ENCODE results near the gene INHBA.

Gene INHBA

GRCh38 chr7:41702635-41703371 is at the start of gene INHBA:
INHBA (minus strand) TSS chr7:41703090; CDS start chr7:41700374, 2,716 bp downstream.
- no peak for DNase-seq

- no peak for DNase-seq
These were observed 49.7 kb upstream of the INHBA start for GRCh38 chr7:41752615-41753014.

GRCh38 chr7:41750661-41751540 is 48.0 kb upstream of the INHBA start:
- DNase-seq: no peak

DNA sequence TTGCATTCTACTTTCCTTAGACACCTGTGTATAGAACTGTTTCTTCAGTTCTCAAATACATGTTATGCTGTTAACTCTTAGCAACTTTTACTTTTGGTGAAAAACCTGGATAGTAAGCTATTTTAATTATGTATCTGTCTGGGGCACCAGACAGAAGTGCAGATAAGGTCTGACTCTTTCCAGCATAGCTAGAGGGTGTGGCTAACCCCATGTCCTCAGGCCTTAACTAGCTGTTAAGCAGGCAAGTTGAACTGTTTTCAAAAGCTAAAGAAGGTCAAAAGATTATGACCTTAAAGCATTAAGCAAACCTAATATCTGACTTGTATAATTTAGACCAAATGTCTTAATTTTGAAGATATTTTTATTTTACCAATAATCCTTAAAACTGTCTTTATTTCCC is 45.1 kb upstream of the INHBA start:
- no peak for DNase-seq

DNA sequence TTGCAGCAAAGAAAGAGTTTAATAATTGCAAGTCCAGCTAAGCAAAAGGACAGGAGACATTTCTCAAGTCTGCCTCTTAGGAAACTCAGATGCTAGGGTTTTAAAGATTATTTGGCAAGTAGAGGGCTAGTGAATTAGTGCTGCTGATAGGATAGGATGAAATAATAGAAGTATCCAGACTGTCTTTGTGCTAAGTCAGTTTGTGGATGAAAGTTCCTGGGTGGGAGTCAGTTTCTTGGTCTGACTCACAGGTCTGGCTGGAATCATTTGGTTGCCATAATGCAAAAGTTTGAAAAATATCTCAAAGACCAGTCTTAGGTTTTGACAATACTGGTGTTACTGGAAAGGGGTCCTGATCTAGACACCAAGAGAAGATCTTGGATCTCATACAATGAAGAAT is 42.6 kb upstream of the INHBA start:
- no peak for DNase-seq

DNA sequence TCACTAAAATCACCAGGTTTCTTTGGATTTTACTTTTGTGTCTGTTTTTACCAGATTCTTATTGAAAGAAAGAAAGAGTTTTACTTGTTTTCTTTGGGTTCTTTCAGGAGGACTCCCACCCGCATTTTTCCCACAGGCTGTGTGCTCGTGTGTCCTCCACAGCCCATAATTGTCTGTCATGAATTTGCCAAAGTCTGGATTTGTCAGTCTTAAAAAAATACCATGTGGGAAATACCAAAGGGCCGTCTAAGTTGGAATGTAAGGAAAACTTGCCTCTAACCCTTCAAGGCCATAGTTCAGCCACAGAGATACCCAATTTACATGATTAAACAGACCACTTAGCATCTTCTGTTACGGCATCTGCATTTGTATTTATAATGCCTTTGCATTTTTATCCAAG is 41.3 kb upstream of the INHBA start:
- DNase-seq: no peak

DNA sequence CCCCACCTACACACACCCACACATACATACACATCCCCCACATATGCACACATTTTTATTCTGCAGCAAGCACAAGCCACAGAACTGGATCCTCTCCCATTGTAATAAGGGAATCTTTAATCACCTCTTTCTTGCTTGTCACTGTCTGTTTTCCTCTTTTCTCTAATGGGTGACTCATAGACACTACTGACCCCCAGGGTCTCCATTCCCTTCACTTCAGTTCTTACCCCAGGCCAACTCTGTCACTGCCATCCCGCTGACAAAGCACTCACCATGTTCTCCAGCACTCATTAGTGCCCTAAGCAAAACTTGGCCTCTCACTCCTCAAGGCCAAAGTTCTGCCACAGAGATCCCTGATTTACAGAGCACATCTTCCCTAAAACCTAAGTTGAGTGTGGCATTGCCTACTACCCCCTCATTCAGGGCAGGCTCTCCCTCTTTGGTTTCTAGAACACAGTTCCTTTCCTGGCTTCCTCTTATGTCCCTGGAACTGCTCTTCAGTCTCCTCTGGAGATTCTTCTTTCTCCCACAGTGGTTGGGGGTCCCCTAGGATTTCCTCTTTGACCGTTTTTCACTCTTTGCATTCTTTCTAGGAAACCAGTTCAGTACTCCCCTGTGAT is 39.6 kb upstream of the INHBA start:
- DNase-seq: no peak

- DNase-seq: no peak
These were observed 35.9 kb upstream of the INHBA start for GRCh38 chr7:41738806-41739205.

GRCh38 chr7:41738336-41738735 is 35.4 kb upstream of the INHBA start:
- DNase-seq: no peak

GRCh38 chr7:41735206-41735605 is 32.3 kb upstream of the INHBA start:
- no peak for DNase-seq

DNA sequence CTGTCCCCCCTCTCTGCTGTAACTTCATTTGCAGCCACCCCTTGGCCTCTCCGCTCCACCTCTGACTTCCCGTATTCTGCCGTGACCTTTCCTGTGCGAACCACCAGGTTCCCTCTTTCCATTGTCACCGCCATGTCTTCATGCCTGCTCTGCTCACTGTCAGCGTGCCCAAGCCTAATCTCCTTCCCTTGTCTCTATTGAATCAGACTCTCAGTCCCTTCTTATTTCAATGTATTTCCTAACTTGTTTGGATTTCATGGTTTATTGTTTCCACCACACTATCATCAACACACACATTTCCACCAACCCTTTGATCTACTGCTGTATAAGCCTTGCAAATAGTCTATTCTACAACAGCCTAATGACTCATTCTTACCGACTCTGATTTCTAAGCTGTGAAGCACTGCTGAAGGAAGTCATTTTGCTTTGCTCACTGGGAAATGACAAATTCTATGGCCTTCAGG is 30.0 kb upstream of the INHBA start:
- no peak for DNase-seq

DNA sequence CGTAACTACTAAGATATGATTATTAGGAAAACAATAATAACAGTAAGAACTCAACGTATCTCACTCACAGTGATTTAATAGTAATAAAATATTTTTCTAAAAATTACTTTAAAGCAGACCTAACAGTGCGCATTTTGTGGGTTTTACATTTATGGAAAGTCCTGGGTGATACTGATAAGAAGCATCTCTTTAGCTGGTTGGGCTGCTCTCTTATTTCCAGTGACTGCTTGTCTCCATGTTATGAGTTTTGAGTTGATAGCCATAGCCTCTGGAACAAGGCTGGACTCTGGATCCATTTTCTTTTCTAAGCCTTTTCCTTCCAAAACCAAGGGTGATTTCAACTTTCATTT is 29.5 kb upstream of the INHBA start:
- no peak for DNase-seq

DNA sequence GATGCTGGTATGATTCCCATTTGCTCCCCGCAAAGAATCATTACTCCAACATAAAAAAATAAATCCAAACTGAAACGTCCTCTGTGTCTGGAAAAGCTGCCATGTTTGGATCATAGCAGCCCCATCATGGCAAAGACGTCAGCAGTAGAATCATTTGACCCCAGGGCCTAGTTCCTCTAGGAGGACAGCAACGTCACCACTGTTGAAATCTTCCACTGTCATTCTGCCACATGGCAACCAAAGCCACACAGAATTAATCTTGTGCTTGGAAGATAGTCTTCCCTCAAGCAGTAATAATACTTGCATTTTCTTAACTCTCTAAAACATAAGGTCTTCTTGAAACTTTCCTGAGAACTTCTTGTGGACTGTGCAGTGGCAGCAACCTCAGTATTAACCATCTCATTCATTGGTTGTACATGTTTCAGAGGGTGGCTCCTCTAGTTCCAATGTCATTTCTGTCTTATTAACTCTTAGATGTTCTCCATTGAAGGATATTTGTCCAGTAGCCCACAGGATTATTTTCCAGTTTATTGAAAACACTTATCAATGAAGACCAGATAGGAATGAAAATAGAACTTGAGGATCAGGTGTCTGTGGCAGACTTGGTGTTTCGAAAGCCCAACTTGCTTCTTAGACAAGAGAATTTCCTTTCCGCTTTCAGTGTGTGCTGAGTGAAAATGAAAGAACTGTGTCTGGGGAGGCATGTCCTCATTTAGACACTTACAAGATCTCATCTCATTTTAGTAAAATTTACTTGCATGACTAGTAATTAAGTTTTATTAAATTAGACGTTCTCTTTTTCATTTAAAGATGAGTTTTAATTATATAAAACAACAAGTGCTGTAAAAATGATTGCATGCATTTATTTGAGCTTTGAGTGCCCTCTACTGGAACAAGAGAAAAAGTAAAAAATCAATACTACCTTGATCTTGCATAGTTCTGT is 28.9 kb upstream of the INHBA start:
- DNase-seq: no peak

DNA sequence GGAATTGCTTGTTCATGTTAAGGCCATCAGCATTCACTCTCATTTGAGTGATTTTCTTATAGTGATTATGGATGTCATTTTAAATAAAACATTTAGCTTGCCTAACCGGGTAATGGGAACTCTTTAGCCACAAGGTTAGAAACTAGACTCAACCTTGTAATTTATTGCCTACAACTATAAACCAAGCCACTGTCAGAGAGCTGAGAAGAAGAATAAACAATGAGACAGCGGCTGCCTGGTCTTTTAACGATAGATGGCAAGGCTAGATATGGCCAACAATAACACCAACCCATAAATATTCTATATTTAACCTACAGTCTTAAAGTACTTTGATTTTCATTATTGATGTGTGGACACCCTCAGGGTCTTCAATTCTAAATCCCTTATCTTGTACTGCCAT is 27.8 kb upstream of the INHBA start:
- DNase-seq: no peak

- DNase-seq: no peak
These were observed 27.3 kb upstream of the INHBA start for GRCh38 chr7:41730161-41730560.

- DNase-seq: no peak
These were observed 26.2 kb upstream of the INHBA start for GRCh38 chr7:41729059-41729458.

DNA sequence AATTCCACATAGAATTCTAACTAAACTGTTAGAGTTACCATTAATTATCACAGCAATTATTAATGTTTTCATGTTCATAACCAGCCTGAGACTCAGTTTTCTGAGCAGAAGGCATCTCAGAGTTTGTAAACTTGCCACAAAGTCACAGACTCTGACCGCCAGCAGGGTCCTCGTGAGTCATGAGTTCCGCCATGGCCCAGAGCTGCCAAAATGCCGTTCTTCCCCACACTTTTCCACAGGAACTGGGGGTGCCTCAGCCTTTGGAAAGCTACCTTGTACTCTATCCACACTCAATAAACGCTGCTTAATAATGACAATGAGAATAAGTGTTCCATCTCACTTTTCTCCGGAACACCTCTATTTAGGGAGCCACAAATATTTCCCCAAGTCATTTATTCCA is 22.1 kb upstream of the INHBA start:
- no peak for DNase-seq

DNA sequence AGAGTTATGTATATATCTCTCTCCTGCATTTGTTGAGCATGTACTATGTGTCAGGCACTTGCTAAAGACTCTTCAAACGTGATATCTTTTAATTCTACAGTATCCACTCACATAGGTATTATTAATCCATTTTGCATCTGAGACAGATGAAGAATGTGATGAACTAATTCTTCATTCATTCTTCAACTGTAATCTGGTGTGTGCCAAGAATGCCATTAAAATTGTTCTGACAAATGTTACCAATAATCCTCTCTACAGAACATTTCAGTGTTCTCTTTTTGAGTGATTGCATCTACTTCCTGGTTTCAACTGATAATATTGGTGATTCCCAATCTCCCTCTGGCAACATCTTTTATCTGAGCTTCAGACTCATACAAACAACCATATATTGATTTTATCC is 18.0 kb upstream of the INHBA start:
- no peak for DNase-seq

DNA sequence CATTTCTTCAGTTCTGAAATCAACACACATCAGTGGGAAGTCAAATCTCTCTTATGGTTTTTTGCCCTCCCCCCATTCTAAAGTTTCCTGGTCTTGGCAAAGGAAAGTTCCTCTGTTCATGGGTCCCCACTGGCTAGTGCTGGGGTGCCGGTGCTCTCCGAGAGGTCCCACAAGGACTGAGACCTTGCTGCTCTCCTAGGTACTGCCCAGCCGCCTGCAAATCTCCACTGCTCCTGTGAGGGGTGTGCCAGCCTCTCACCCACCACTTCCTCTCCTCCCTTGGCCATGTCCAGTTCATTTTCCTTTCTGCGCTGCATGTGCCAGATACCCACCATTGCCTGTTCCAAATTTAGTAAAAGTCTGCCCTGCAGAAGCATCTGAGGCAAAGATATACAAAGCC is 17.2 kb upstream of the INHBA start:
- DNase-seq: no peak

GRCh38 chr7:41716691-41717090 is 13.8 kb upstream of the INHBA start:
- no peak for DNase-seq

DNA sequence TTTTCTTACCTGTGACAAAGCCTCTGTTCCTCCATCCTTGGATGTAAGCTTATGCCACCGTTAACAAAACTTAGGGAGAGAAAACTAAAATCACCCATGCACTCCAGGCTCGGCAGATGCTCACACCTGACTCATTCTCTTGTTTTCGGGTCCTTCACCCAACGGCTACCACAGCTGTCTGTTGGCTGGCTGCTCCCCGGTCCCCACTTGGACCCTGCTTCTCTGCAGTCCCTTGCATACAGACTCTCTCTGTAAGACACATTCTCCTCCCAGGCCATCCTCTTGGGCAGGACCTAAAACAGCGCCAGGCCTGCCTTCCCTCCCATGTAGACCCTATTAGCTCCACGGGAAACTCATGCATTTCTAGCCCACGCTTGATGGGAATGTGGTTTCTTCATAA is 12.1 kb upstream of the INHBA start:
- no peak for DNase-seq

GRCh38 chr7:41711283-41712064 is 8.6 kb upstream of the INHBA start:
- no peak for DNase-seq
